SK-N-SH treated with all-trans-retinoic acid at 6 μM for 48 hours (cell line): ENCODE data around the gene FAM50A.

Source experiments
- ATAC-seq: fragments of 200-7000 bp; cut with Tn5 transposase; 3 replicates; pipeline ENCODE4 v1.9.1; 2020; ENCODE audit warnings: mild to moderate bottlenecking, moderate library complexity
- ARNTL ChIP-seq: fragments of 450-650 bp; formaldehyde crosslinking; IDR thresholded peaks from 2 replicates; pipeline ENCODE4 v1.5.0; 2020; ENCODE audit warnings: low read depth, mild to moderate bottlenecking, moderate library complexity, borderline replicate concordance
- CSDC2 ChIP-seq: fragments of 250-450 bp; sonication (Bioruptor Pico); IDR thresholded peaks from 2 replicates; pipeline ENCODE4 v1.5.0; 2020; ENCODE audit warnings: mild to moderate bottlenecking, moderate library complexity
- ESRRG ChIP-seq: fragments of 250-450 bp; sonication (Bioruptor Pico); IDR thresholded peaks from 2 replicates; pipeline ENCODE4 v1.6.1; 2021; ENCODE audit warnings: mild to moderate bottlenecking
- GLIS3 ChIP-seq: fragments of 250-450 bp; sonication (Bioruptor Pico); IDR thresholded peaks from 2 replicates; pipeline ENCODE4 v1.5.0; 2020; ENCODE audit warnings: mild to moderate bottlenecking, moderate library complexity
- ISL1 ChIP-seq: fragments of 250-450 bp; sonication (Bioruptor Pico); IDR thresholded peaks from 2 replicates; pipeline ENCODE4 v2.1.2; 2022; ENCODE audit warnings: mild to moderate bottlenecking, moderate library complexity
- OSR1 ChIP-seq: fragments of 250-450 bp; sonication (Bioruptor Pico); IDR thresholded peaks from 2 replicates; pipeline ENCODE4 v1.8.0; 2022; ENCODE audit warnings: moderate library complexity, mild to moderate bottlenecking, inconsistent platforms
- PPARA ChIP-seq: fragments of 250-450 bp; sonication (Bioruptor Pico); IDR thresholded peaks from 2 replicates; pipeline ENCODE4 v1.5.0; 2020; ENCODE audit warnings: mild to moderate bottlenecking, borderline replicate concordance
- RARB ChIP-seq: fragments of 250-450 bp; sonication (Bioruptor Pico); IDR thresholded peaks from 2 replicates; pipeline ENCODE4 v1.8.0; 2021; ENCODE audit warnings: mild to moderate bottlenecking, moderate library complexity
- SNAI2 ChIP-seq: fragments of 250-450 bp; sonication (Bioruptor Pico); IDR thresholded peaks from 2 replicates; pipeline ENCODE4 v1.5.0; 2020; ENCODE audit warnings: mild to moderate bottlenecking, moderate library complexity
- TCF4 ChIP-seq: fragments of 250-450 bp; sonication (Bioruptor Pico); IDR thresholded peaks from 2 replicates; pipeline ENCODE4 v1.8.0; 2021; ENCODE audit warnings: mild to moderate bottlenecking, moderate library complexity, borderline replicate concordance
- TOX ChIP-seq: fragments of 250-450 bp; sonication (Bioruptor Pico); IDR thresholded peaks from 2 replicates; pipeline ENCODE4 v1.8.0; 2021; ENCODE audit warnings: mild to moderate bottlenecking, moderate library complexity, borderline replicate concordance
- ZC3H10 ChIP-seq: fragments of 250-450 bp; sonication (Bioruptor Pico); IDR thresholded peaks from 2 replicates; pipeline ENCODE4 v1.5.1; 2021; ENCODE audit warnings: mild to moderate bottlenecking, moderate library complexity
- ZFP3 ChIP-seq: fragments of 250-450 bp; sonication (Bioruptor Pico); IDR thresholded peaks from 2 replicates; pipeline ENCODE4 v1.5.0; 2020; ENCODE audit warnings: mild to moderate bottlenecking, moderate library complexity
- ZFP30 ChIP-seq: fragments of 450-650 bp; formaldehyde crosslinking; IDR thresholded peaks from 2 replicates; pipeline ENCODE4 v1.5.0; 2022; ENCODE audit warnings: mild to moderate bottlenecking, moderate library complexity
- ZNF565 ChIP-seq: fragments of 450-650 bp; formaldehyde crosslinking; conservative IDR thresholded peaks from 2 replicates; pipeline ENCODE4 v1.5.0; 2020; ENCODE audit warnings: low read depth, mild to moderate bottlenecking, moderate library complexity
- ZNF70 ChIP-seq: fragments of 450-650 bp; formaldehyde crosslinking; IDR thresholded peaks from 2 replicates; pipeline ENCODE4 v1.5.0; 2020; ENCODE audit warnings: mild to moderate bottlenecking, moderate library complexity
- TF ChIP-seq, protein P1 (sequence below): fragments of 250-450 bp; sonication (Bioruptor Pico); IDR thresholded peaks from 2 replicates; pipeline ENCODE4 v1.5.1; 2021; ENCODE audit warnings: mild to moderate bottlenecking, moderate library complexity
- TF ChIP-seq, protein P2 (sequence below): fragments of 250-450 bp; sonication (Bioruptor Pico); IDR thresholded peaks from 2 replicates; pipeline ENCODE4 v1.5.0; 2020; ENCODE audit warnings: mild to moderate bottlenecking, moderate library complexity
- TF ChIP-seq, protein P3 (sequence below): fragments of 250-450 bp; sonication (Bioruptor Pico); IDR thresholded peaks from 2 replicates; pipeline ENCODE4 v1.8.0; 2020; ENCODE audit warnings: mild to moderate bottlenecking, moderate library complexity, borderline replicate concordance

Gene FAM50A

DNA sequence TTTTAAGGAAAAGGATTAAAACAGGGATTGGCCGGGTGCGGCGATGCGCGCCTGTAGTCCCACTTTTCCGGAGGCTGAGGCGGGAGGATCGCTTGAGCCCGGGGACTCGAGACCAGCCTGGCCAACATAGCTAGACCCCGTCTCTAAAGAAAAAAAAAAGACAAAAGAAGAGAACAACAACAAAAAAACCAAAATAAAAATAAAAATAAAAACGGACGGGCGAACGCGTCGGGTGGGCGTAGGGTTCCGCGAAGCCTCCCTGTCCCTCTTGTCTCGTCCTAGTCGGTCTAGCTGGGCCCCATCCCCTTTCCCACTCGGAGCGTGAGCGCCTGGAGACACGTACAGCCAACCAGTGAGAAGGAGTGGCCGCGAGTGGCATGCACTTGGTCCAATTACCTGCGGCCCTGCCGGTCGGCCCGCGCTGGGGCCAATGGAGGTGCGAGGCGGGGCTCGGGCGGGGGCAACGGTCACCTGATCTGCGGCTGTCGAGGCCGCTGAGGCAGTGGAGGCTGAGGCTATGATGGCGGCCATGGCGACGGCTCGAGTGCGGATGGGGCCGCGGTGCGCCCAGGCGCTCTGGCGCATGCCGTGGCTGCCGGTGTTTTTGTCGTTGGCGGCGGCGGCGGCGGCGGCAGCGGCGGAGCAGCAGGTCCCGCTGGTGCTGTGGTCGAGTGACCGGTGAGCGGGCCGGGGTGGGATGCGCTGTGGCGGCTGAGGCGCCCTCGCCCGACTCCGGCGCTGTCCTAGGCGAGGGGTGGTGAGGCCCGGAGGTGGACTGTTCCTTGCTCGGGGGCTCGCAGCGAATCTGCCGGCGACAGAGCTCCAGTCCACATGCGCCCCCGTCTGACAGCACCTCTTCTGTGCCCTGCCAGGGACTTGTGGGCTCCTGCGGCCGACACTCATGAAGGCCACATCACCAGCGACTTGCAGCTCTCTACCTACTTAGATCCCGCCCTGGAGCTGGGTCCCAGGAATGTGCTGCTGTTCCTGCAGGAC lies 15.5 kb upstream of the FAM50A start, which contains the start of gene ATP6AP1:
ATP6AP1 (plus strand) TSS at position 502 of the 996 bp plus-strand sequence; CDS start at position 518, 16 bp downstream.
- ATAC-seq = peak; percentile 98
- TF ChIP-seq CSDC2 (CRISPR knock-in tag) (no peak), GLIS3 (CRISPR knock-in tag) (no peak), TCF4 (CRISPR knock-in tag) (no peak), TOX (CRISPR knock-in tag) (no peak), ARNTL (no peak), OSR1 (CRISPR knock-in tag) (no peak), ESRRG (CRISPR knock-in tag) (no peak), SNAI2 (CRISPR knock-in tag) (no peak), ZFP30 (no peak), ZC3H10 (CRISPR knock-in tag) (no peak), ZNF70 (CRISPR knock-in tag) (no peak), RARB (no peak)
- TF ChIP-seq, protein P1, sequence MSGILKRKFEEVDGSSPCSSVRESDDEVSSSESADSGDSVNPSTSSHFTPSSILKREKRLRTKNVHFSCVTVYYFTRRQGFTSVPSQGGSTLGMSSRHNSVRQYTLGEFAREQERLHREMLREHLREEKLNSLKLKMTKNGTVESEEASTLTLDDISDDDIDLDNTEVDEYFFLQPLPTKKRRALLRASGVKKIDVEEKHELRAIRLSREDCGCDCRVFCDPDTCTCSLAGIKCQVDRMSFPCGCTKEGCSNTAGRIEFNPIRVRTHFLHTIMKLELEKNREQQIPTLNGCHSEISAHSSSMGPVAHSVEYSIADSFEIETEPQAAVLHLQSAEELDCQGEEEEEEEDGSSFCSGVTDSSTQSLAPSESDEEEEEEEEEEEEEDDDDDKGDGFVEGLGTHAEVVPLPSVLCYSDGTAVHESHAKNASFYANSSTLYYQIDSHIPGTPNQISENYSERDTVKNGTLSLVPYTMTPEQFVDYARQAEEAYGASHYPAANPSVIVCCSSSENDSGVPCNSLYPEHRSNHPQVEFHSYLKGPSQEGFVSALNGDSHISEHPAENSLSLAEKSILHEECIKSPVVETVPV (CRISPR knock-in tag) = no peak
- TF ChIP-seq, protein P2, sequence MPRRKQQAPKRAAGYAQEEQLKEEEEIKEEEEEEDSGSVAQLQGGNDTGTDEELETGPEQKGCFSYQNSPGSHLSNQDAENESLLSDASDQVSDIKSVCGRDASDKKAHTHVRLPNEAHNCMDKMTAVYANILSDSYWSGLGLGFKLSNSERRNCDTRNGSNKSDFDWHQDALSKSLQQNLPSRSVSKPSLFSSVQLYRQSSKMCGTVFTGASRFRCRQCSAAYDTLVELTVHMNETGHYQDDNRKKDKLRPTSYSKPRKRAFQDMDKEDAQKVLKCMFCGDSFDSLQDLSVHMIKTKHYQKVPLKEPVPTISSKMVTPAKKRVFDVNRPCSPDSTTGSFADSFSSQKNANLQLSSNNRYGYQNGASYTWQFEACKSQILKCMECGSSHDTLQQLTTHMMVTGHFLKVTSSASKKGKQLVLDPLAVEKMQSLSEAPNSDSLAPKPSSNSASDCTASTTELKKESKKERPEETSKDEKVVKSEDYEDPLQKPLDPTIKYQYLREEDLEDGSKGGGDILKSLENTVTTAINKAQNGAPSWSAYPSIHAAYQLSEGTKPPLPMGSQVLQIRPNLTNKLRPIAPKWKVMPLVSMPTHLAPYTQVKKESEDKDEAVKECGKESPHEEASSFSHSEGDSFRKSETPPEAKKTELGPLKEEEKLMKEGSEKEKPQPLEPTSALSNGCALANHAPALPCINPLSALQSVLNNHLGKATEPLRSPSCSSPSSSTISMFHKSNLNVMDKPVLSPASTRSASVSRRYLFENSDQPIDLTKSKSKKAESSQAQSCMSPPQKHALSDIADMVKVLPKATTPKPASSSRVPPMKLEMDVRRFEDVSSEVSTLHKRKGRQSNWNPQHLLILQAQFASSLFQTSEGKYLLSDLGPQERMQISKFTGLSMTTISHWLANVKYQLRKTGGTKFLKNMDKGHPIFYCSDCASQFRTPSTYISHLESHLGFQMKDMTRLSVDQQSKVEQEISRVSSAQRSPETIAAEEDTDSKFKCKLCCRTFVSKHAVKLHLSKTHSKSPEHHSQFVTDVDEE (CRISPR knock-in tag) = no peak
- TF ChIP-seq, protein P3, sequence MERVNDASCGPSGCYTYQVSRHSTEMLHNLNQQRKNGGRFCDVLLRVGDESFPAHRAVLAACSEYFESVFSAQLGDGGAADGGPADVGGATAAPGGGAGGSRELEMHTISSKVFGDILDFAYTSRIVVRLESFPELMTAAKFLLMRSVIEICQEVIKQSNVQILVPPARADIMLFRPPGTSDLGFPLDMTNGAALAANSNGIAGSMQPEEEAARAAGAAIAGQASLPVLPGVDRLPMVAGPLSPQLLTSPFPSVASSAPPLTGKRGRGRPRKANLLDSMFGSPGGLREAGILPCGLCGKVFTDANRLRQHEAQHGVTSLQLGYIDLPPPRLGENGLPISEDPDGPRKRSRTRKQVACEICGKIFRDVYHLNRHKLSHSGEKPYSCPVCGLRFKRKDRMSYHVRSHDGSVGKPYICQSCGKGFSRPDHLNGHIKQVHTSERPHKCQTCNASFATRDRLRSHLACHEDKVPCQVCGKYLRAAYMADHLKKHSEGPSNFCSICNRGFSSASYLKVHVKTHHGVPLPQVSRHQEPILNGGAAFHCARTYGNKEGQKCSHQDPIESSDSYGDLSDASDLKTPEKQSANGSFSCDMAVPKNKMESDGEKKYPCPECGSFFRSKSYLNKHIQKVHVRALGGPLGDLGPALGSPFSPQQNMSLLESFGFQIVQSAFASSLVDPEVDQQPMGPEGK = no peak

DNA sequence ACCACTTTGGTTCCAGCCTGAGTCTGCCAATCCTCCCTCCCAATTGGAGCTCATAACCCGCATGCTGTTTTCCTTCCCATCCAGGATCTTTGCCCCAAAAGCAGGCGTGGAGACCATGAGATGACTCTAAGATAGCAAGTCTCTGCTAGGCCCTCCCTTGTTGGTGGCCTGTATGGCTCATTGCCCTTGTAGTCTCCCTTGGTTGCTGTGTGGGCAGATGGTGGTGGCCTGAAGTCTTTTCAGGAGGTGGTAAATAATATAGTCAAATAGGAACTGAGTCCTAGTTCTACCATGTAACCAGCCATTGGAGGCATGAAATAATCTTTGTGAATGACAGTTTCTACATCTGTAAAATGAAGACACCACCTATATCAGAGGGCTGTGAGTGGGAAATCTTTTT lies 14.2 kb upstream of the FAM50A start:
- ATAC-seq = no peak
- TF ChIP-seq, protein P3 = no peak
- TF ChIP-seq RARB = no peak
- TF ChIP-seq ZFP3 (CRISPR knock-in tag) = no peak
- TF ChIP-seq SNAI2 (CRISPR knock-in tag) = no peak
- TF ChIP-seq ZNF565 (CRISPR knock-in tag) = no peak
- no peak for TF ChIP-seq ARNTL
- TF ChIP-seq OSR1 (CRISPR knock-in tag) = no peak
- no peak for TF ChIP-seq ZNF70 (CRISPR knock-in tag)
- TF ChIP-seq, protein P1 (CRISPR knock-in tag) = no peak
- no peak for TF ChIP-seq TCF4 (CRISPR knock-in tag)
- TF ChIP-seq ESRRG (CRISPR knock-in tag) = no peak
- TF ChIP-seq, protein P2 (CRISPR knock-in tag) = no peak
- no peak for TF ChIP-seq ZC3H10 (CRISPR knock-in tag)
- TF ChIP-seq ISL1 (CRISPR knock-in tag) = no peak
- no peak for TF ChIP-seq PPARA (CRISPR knock-in tag)
